ENCODE data around the gene SULT1C2.
"Not testable (repeated sequence)": the region's sequence is repeated elsewhere in the genome, so short reads cannot be mapped to it uniquely, and the experiment has no call there.

SULT1C2 gene

DNA sequence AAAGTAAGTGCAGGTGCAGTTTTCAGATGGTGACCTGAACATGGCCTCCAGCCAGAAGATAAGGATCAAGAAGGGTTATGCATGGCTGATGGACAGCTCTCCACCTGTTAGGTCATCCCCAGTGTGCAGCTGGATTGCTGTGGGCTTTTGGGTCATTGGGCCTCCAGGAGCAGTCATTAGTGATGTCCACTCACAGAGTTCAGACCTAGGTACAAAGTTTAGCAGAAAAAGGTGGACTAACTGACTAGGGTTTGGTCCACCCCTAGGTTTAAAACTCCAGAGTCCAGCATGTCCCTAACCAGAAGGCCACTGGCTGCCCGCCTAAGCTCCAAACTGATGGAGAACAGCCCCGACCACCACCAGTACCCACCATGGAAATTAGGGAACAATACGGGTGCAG lies 18.3 kb upstream of the SULT1C2 start:
- DNase-seq (ENCODE audit: low read depth), result no peak
- TF ChIP-seq, protein P1, sequence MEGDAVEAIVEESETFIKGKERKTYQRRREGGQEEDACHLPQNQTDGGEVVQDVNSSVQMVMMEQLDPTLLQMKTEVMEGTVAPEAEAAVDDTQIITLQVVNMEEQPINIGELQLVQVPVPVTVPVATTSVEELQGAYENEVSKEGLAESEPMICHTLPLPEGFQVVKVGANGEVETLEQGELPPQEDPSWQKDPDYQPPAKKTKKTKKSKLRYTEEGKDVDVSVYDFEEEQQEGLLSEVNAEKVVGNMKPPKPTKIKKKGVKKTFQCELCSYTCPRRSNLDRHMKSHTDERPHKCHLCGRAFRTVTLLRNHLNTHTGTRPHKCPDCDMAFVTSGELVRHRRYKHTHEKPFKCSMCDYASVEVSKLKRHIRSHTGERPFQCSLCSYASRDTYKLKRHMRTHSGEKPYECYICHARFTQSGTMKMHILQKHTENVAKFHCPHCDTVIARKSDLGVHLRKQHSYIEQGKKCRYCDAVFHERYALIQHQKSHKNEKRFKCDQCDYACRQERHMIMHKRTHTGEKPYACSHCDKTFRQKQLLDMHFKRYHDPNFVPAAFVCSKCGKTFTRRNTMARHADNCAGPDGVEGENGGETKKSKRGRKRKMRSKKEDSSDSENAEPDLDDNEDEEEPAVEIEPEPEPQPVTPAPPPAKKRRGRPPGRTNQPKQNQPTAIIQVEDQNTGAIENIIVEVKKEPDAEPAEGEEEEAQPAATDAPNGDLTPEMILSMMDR (IDR thresholded peaks at IDR 0.05; ENCODE audit: insufficient read depth, low read depth, low read length, missing control alignments), result no peak
- no peak overlapping the region for H3K4me3 ChIP-seq (ENCODE audit: low read length)

DNA sequence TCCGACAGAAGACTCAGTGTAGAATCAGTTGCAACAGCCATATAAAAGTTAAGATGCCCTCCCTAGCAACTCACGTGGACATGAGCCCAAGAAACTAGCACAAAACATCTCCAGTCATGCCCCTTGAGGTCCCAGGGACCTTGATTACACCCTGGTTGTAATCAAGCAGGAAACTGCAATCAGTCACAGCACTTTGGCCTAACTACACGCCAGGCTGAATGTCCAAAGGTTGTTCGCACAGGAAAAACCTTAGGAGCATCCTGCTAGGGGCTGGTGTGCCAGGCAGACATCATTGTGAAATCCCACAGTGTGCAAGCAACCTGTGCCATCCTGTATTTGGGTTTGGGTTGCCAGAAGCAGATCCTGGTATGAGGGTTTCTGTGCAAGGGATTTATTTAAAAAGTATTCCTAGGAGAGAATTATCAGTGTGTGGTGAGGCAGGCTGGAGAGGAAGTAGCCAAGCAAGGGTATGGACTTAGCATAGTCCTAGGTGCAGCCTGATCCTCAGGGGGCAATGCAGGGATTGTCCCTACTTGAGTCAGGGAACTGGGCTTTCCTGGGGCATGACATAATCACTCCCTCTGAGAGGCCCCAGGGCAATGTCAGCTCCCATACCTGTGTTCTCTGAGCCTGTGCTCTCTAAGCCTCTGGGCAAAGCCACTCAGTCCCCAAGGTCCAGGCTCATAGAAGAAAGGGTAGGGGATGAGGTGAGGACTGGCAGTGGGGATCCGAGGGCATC lies 17.8 kb upstream of the SULT1C2 start:
- no peak overlapping the region for H3K4me3 ChIP-seq (ENCODE audit: low read length)
- TF ChIP-seq, protein P1 (IDR thresholded peaks at IDR 0.05; ENCODE audit: insufficient read depth, low read depth, low read length, missing control alignments), result no peak
- DNase-seq (ENCODE audit: low read depth), result peak; percentile 48

DNA sequence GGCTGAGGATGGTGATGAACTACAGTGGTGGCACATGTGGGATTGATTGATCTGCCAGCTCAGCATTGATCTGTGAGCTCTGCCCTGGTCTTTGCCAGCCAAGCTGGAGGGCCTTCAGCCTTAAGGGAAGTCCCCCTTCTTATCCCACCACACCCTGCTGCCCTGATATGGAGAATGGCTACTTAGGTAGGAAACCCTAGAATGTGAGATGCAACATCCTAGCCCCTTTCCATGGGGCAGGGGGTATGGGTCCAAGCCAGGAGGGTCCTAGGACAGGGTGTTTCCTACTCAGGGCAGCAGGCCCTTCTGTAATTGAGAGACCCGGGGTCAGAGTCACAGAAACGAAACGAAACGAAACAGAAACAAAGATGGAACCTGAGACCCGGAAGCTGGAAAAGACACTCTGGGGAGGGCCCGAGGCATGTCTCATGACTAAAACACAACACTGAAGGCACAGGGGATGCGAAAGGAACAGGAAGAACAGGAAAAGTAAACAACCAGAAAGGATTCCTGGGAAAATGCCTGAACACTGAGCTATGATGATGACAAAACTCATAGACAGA lies 16.9 kb upstream of the SULT1C2 start:
- peak; percentile 87 for DNase-seq (ENCODE audit: low read depth)
- TF ChIP-seq, protein P1 (IDR thresholded peaks at IDR 0.05; ENCODE audit: insufficient read depth, low read depth, low read length, missing control alignments), result no peak

DNA sequence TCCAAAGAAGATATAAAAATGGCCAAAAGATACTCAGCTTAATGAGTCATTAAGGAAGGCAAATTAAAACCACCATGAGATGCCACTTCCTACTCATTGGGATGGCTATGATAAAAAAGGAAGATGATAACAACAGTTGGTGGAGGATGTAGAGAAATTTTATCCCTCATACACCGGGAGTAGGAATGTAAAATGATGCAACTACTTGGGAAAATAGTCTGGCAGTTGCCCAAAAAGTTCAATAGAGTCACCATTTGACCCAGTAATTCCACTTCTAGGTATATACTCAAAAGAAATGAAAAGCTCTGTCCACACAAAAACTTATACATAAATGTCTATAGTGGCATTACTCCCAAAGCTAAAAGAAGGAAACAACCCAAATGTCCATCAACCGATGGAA lies 10.1 kb upstream of the SULT1C2 start:
- peak; percentile 31 for DNase-seq (ENCODE audit: low read depth)
- TF ChIP-seq, protein P1 (IDR thresholded peaks at IDR 0.05; ENCODE audit: insufficient read depth, low read depth, low read length, missing control alignments), result no peak
- H3K4me3 ChIP-seq (ENCODE audit: low read length), result no peak overlapping the region

More for the DNA sequence above, 16.9 kb upstream of the SULT1C2 start:
- no peak overlapping the region for H3K4me3 ChIP-seq (ENCODE audit: low read length)

DNA sequence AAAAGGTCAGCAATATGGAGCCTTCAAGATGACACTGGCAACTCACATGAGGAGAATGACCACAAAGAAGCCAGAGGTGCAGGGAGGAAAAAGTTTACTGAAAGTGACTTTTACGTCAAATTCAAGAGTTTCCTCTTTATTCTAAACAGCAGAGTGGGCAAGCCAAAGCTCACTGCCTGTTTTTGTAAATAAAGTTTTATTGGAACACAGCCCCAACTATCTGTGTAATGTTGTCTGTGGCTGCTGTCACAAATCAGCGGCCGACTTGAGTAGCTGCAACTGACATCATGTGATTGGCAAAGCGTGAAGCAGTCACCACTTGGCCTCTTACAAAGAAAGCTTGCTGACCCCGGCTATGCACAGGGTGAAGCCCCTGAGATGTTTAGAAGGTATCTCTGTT lies 9.2 kb upstream of the SULT1C2 start:
- TF ChIP-seq, protein P1 (IDR thresholded peaks at IDR 0.05; ENCODE audit: insufficient read depth, low read depth, low read length, missing control alignments), result no peak
- DNase-seq (ENCODE audit: low read depth), result no peak
- no peak overlapping the region for H3K4me3 ChIP-seq (ENCODE audit: low read length)

DNA sequence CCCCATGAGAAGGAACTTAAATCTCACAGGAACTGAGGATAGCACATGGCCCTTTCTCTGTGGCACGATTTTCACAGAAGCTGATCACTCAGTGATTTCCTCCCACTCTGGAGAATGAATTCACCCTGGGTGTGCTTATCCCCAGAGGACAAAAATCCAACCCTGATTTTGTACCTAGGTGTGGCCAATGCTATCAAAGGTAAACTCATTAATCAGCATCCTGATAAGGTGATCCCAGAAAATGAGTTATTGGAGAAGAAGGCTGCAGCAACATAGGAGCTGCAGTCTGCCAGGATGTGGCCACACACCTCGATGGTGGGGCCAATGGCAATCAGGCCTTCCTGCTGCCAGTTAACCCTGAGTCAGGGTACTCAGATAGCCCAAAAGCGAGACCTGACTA lies 8.2 kb upstream of the SULT1C2 start:
- no peak overlapping the region for H3K4me3 ChIP-seq (ENCODE audit: low read length)
- DNase-seq (ENCODE audit: low read depth), result no peak
- TF ChIP-seq, protein P1 (IDR thresholded peaks at IDR 0.05; ENCODE audit: insufficient read depth, low read depth, low read length, missing control alignments), result no peak

DNA sequence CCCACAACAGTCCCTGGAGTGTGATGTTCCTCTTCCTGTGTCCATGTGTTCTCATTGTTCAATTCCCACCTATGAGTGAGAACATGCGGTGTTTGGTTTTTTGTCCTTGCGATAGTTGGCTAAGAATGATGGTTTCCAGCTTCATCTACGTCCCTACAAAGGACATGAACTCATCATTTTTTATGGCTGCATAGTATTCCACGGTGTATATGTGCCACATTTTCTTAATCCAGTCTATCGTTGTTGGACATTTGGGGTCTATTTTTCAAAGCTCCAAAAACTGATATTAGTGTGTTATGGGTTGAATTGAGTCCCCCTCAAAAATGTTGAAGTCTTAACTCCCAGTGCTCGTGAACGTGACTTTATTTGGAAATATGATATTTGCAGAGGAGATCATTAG lies 4.1 kb upstream of the SULT1C2 start:
- DNase-seq (ENCODE audit: low read depth); H3K4me3 ChIP-seq (ENCODE audit: low read length): not testable (repeated sequence)
